HepG2 (cell line): ENCODE results near the gene PHF21B.

Experiments
- HOXA7 ChIP-seq: sonication (generic); formaldehyde crosslinking; IDR thresholded peaks from 2 replicates; pipeline ENCODE4 v1.8.1; 2022; ENCODE audit warnings: mild to moderate bottlenecking, missing genetic modification reagents, moderate library complexity
- KAT7 ChIP-seq: IDR thresholded peaks from 2 replicates; pipeline ENCODE4 v1.6.1; 2018; ENCODE audit warnings: borderline replicate concordance, missing compliant biosample characterization
- NAIF1 ChIP-seq: sonication (generic); formaldehyde crosslinking; IDR thresholded peaks from 2 replicates; pipeline ENCODE4 v1.5.0; 2020; ENCODE audit warnings: mild to moderate bottlenecking, missing genetic modification reagents, borderline replicate concordance
- YY1 ChIP-seq: IDR thresholded peaks from 2 replicates; pipeline ENCODE4 v1.6.1; 2011; ENCODE audit warnings: low read length, low read depth, moderate library complexity, mild to moderate bottlenecking; ENCODE audit not compliant: insufficient read depth, insufficient replicate concordance
- ZNF143 ChIP-seq: sonication (generic); formaldehyde crosslinking; IDR thresholded peaks from 2 replicates; pipeline ENCODE4 v1.4.0; 2020; ENCODE audit warnings: missing genetic modification reagents
- ZNF598 ChIP-seq: sonication (generic); formaldehyde crosslinking; IDR thresholded peaks from 2 replicates; pipeline ENCODE4 v1.5.1; 2020; ENCODE audit warnings: mild to moderate bottlenecking, missing genetic modification reagents, borderline replicate concordance
- ZSCAN20 ChIP-seq: sonication (generic); formaldehyde crosslinking; IDR thresholded peaks from 2 replicates; pipeline ENCODE4 v1.4.0; 2020; ENCODE audit warnings: missing genetic modification reagents, mild to moderate bottlenecking, borderline replicate concordance

GRCh38 chr22:44842417-44842816, 167.4 kb downstream of the PHF21B start:
- TF ChIP-seq ZSCAN20 (CRISPR knock-in tag) (no peak), YY1 (no peak), NAIF1 (CRISPR knock-in tag) (no peak), HOXA7 (CRISPR knock-in tag) (no peak), KAT7 (no peak), ZNF598 (no peak), ZNF143 (CRISPR knock-in tag) (no peak)
